NCI-H187 treated with DMSO at 0.1 percent for 48 hours (cell line): ENCODE data around the gene MMD.
"Not testable (repeated sequence)": the region's sequence is repeated elsewhere in the genome, so short reads cannot be mapped to it uniquely, and the experiment has no call there.

ENCODE experiments used
- DNase-seq: peaks from one replicate; lab custom pipeline; 2025; lab: John Stamatoyannopoulos, UW

Gene MMD

DNA sequence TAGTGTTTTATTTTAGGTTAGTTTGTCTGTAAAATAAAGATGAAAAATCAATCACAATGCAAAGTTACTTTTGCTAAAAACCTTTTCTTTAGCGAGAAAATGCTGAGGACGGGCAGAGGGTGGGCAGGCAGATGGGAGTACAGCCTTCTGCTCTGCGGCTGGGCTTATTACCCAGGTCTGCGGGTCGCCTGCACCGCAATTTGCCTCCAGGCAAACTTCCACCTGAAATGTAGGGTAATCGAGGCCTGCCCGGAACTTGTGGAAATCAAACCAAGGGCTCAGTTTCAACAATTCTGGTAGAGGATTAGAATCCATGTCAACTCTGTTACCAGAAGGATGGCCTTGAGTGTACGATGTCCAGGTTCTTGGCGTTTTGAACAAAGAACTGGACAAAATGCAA lies 22.3 kb upstream of the MMD start:
- DNase-seq, result no peak

DNA sequence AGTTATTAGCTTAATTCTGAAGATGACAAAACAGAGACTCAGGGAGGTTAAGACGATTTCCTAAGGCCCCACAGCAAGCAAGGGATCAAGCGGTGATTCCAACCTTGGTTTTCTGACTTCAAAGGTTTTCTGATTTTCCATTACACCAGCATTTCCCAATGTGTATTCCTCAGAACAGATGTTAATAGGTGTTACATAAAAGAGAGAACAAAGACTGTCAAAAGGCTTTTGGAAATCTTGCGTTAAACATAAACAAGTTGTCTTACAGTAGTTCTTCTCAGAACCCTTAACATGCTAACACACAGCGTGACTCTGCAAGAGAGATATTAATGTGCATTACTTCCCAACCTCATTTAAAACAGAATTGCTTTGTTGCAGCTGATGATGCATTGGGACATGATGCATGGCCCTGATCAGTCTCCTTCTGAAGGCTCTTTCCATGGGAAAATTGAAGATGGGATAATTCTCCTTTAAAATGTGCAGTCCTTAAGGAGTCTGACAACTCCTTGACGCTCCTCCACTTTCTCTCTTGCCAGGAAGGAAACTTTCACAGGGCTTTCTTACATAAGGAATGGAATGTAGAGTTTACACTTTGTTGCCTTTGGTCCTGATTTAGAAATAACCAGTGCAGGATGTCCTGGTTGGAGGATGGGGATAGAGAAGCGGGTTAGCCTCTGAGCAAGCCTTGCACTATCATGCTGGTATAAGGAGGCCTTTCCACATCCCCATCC lies 21.5 kb upstream of the MMD start:
- no peak for DNase-seq

DNA sequence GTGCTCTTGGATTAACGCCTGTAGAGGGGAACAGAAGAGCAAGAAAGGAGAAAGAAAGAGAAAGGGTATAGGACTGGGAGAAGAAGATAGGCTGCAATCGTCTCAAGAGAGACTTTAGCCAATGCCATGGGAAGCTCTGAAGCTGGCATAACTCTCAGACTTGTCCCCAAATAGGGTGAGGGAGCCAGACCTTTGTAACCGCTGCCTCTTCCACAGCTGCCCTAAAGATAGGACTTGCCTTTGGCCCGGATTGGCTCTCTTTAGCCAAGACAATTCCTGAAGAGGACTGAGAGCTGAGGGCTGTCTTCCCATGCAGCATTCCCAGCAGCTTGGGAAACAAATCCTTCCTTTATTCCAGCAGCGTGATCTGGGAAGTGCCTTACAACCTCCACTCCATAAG lies 20.8 kb upstream of the MMD start:
- DNase-seq, result no peak

DNA sequence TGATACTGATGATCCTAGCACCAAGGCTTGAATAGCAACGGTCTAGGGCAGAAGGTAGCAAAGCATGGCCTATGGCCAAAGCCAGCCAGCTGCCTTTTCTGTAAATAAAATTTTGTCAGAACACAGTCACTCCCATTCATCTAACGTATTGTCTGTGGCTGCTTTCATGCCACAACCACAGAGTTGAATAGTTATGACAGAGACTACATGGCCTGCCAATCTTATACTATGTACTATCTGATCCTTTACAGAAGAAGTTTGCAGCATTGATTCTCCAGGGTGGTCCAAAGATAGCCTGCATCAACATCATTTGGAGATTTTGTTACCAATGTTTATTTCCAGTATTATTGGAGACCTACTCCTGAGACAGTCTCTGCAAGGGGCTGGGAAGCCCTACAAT lies 19.9 kb upstream of the MMD start:
- DNase-seq, result no peak

DNA sequence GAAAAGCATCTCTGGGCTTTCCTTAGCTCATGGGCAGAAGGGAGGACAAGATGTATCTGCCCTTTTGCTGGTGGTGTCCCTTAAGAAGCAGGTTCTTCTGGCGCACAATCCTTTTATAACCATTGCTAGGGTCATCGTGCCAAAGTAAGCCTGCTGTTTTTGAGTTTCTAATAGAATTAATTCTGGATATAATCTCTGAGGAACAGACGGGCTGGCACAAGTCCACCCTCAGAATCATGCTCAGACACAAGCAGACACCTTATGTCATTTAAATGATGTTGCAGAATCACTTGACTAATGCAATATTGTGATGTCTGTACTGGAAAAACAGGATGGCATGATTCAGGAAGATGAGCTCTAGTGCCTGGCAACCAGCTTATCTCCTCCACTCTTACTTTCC lies 18.8 kb upstream of the MMD start:
- DNase-seq, result no peak

DNA sequence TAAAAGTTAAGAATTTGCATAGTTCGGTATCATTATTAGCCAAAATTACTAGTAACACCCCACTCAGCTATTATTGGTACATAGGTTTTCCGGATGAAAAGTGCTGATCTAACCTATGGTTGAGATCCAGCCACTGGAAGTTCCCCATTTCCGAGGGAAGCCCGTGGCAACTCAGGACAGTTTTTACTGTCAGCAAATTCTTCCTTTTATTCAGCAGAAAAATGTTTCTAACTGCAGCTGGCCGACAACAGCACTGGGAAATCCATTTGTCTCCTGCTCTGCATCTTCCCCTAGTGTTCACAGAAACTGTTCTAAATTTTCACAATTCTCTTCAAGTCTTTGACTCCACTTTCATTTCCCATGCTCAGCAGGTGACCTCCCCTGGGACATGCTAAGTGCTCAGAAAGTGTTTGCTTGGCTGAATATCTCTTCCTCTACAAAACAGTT lies 15.5 kb upstream of the MMD start:
- no peak for DNase-seq

DNA sequence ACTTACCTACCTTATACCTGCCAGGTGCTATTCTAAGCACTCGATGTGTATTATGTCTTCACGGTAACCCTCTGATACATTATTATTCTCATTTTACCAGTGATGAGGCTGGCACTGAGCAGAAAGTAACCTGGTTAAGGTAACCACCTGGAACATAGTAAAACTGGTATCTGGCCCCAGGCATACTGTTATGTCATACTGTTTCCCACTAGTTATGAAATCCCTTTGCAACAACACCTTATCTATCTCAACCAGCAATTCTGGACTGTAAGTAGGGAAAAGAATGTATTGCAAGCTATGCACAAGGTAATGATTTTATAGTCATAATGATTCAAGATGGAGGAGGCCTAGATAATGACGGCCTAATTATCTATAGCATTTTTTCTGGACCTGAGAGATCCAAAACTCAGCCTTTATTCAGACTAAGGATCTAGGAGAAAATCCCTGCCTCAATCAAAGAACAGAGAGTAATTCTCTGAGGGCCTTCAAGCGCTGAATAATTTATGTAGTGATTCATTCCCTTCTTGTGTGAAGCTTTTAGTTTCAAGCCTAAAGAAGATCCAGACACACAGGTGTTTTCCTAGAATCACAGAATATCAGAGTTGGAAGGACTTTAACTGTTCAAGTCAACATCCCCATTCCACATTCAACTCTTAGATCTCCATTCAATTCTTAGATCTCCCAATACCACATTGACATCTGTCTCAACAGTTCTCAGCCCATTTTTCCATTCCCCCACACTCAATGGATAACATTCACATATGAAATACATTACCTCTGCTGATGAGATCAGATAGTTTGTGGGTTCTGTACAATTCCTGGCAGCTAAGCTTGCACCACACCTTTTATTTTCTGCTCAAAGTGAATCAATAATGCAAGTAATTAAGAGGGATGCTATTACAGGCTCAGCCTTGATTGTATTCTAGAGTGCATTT lies 14.9 kb upstream of the MMD start:
- no peak for DNase-seq

DNA sequence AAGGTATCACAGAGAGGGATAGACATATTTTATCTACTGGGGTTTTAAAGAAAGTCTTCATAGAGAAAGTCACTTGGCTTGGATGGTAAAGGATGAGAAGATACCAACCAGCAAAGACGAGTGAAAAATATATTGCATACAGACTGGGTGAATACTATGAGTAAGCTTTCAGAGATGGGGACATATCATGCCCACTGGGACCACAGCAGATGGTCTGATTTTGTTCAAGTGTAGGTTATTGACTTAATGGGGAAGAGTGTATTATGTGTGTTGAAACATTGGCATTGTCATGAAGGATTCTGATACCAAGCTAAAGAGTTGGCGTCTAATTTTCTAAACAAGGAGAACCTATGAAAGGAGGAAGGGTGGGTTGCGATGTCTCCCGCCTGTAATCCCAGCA lies 13.8 kb upstream of the MMD start:
- DNase-seq, result no peak

DNA sequence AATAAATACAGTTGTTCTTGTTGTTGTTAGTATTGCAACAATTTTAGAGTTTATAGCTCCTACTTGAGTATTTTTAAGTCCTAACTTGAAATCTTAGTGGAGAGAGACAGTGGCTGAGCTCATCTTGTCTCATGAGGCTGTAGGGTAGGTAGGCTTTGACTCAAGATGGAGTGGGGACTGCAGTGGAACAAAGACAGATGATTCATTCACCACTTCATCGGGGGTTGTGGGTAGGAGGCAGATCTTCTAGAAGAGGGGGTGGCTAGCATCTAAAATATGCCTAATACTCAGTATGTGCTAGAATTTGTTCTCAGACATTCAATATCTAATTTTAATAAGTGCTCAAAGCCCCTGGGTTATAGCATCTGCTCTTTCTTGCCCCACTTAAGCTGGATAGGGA lies 13.1 kb upstream of the MMD start:
- no peak for DNase-seq

DNA sequence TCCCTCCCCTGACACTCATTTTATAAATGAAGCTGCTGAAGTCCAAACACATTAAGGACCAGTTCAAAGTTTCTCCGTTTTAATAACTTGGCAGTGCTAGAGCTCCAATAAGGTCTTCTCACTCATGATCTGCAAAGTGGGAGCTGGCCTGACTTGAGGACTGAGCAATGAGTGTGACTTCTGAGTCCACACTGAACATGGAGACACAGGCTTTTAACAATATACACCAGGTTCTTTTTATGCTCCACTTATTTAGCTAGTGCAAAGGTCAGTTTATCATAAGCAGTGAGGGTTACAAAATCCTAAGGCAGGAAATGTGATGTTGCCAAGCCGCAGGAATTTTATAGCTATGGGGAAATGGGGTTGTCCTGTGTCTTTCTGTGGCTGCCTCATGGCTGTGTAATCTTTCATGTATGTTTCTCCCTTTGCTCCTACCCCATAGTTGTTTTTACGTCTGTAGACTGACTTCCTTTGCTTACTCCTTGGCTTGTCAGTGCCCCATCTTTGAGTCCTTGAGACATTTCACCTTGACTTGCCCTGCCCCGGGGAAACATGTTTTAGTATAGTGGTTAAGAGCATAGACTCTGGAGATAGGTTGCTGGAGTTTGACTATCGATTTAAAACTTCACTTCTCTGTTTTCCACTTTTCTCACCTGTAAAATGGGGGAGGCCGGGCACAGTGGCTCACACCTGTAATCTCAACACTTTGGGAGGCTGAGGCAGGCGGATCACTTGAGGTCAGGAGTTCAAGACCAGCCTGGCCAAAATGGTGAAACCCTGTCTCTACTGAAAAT lies 12.2 kb upstream of the MMD start:
- DNase-seq, result no peak

DNA sequence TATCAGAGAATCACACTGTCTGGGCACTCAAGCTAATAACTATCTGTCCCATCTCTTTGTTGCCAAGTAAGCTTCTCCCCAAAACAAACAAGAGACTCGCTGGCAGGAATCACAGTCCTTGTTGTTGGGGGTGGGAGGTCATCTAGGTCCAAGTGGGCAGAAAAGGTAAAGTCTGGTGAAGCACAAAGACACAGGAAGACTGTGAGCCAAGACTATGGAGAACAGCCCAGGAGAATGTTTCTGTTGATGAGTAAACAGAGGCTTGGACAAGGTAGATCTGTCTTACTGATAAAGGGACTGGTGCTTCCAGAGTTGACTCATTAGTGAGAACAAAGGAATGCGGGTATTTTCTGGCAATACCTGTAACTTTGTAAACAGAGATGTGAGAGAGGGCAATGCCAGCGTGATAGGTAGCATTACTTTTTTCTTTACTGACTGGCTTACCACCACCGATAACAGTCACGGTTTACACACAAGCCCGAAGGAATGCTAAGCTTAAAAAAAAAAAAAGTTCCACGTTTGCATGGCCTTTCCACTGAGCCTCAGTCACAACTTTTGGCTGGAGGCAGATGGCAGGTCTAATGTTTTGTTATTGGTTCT lies 11.5 kb upstream of the MMD start:
- no peak for DNase-seq

DNA sequence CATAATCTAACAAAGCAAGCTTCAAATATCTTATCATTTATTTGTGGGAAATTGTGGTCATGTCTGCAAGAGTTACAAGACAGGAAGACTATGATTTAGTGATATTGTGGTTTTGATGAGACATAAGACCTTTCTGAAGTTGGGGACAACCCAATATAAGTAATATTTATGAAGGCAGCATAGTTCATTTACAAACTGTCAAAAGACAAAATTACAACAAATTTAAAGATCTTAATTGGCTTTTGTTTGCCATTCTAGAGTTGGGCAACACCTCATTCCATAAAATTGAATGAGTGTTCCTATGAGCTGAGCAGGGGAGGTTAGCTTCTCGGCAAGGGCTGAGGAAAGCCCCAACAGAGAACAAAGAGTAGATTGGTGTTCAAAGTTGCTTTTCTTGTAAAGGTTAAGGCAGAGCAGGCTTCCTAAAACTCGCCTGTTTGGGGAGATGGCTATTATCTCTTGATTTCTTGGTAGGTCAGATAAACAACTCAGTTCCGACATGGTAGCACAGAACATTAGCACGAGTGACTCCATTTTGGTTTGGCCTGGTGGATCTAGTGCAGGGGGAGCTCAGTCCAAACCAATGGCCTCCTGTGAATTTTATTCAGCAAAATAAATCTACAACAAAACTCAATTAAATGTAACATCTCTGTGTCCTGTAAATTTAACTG lies 10.9 kb upstream of the MMD start:
- no peak for DNase-seq

DNA sequence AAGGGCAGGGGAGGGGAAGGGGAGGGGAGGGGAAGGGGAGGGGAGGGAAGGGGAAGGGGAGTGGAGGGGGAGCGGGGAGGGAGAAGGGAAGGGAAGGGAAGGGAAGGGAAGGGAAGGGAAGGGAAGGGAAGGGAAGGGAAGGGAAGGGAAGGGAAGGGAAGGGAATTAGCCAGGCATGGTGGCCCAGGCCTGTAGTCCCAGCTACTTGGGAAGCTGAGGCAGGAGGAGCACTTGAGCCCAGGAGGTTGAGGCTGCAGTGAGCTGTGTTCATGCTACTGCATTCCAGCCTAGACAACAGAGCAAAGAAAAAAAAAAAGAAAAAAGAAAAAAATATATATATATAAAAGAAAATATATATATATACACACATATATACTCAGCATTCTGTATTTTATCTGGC lies 10.3 kb upstream of the MMD start:
- not testable (repeated sequence) for DNase-seq

DNA sequence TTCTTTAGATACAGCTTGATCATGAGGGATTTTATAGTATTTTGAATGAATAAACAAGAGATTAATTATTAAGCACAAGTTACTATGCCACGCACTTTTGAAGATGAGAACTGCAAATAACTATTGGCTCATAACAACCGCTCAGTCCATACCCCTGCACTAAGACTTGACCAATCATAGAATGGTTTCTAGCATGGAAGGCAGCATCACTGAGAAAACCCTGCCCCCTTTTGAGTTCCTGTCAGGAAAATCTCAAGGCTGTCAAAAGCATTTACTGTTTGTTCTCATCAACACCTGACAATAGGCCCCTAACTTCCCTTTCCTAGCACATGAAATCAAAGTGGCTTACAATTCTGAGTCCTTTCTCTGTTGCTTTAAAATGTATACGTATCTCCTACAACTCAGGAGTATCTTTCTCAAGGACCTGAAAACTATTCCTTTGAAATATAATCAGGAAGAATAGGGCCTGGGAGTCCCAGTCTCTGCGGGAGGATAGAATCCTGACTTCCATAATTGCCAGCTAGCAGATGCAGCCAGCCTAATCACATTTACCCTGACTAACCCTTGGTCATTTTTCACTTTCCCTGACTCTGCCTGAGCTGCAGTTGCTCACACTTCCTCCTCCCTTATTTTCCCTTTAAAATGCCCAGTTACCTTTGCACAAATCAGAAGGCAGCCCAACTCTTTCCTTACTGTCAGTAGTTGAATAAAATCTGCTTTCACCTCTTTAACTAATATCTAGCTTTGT lies 9.1 kb upstream of the MMD start:
- DNase-seq, result no peak

DNA sequence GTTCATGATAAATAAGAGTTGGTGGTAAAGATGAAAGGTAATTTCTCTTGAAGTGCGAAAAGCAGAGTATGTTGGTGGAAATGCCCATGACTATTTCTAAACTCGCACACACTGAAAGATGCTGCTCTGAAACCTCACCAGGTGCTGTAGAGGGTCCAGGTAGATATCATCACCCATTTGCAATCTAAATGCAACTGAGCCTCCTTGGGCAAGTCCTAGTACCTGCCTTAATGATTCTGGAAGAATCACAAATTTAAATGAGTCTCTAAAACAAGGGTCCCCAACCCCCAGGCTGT lies 5.9 kb upstream of the MMD start:
- no peak for DNase-seq

DNA sequence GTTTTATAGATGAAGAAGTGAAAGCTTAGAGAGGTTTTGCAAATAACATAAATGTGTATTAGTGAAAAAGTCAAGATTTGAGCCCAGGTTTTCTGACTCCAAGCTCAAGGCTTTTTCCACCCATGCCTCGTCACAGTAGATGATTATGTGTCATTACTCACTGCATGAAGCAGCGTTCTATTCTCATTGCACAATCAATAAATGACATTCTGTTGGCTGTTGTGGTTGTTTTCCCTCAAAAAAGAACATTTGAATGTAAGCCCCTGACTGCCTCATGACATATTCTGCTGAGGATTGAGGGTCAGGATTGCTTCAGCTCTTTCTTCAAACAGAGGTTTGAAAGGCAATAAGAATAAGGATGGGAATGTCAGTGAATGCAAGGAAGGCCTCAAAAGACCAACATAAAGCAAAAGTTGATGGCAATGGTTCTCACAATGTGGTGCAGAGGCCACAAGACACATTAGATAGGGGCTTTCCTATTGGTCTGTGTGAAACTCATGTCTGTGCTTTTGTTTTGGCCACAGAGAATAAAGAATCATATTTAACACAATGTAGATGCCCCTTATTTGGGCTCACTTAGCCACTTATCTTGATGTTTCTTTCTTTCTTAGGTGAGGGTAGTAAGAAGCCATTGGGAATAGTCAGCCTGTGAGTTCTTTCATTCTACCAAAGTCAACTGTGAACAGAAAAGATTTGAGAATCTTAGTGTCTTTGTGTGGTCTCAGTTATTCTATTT lies 5.4 kb upstream of the MMD start:
- no peak for DNase-seq

DNA sequence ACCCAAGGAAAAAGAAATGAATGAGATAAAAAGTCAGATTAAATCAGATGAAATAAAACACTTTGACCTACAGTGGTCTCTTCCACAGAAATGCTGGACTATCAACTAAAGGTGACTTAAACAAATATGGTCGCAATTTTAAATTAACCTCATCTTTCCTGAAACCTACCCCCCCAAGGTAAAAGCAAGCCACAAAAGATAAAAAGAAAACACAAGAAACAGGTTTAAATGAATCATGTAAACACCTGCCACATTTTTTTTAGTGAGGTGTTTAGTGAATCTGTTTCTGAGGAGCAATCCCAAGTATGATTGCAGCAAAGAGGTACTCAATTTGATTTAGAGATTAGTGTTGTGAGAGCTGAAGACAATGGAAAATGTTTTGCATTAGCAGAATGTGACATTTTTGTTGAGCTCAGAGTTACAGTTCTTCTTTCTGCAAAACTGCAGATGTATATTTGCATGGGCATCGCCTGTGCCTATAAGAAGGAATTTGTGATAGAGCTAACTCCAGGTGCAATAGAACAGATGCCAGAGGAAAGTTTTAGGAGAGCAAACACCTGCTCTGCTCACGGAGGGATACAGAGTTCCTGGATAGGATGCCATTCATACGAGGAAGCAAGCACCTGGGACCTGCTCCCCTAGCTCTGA lies 3.4 kb upstream of the MMD start:
- DNase-seq, result no peak

DNA sequence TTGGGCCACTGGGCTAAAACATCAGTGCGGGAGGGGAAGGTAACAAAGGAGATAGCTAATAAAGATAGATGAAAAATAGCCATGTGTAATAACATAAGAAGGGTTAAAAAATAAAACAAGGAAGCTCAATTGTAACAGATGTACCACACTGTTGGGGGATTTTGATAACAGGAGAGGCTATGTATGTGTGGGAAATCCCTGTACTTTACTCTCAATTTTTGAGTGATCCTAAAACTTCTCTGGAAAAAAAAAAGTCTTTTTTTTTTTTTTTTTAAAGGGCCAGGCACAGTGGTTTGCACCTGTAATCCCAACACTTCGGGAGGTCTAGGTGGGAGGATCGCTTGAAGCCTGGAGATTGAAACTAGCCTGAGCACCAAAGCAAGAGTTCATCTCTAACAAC lies 1.9 kb upstream of the MMD start:
- DNase-seq, result no peak

DNA sequence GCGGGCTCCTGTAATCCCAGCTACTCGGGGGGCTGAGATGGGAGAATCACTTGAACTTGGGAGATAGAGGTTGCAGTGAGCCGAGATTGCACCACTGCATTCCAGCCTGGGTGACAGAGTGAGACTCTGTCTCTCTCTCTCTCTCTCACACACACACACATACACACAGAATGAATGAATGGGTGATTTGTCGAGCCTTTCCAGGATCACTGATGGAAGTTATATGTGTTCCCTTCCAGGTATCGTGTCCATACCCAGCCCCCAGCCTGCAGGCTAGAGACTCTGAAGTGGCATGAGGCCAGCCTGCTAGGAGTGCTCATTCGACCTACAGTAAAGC lies 1.2 kb upstream of the MMD start:
- not testable (repeated sequence) for DNase-seq

DNA sequence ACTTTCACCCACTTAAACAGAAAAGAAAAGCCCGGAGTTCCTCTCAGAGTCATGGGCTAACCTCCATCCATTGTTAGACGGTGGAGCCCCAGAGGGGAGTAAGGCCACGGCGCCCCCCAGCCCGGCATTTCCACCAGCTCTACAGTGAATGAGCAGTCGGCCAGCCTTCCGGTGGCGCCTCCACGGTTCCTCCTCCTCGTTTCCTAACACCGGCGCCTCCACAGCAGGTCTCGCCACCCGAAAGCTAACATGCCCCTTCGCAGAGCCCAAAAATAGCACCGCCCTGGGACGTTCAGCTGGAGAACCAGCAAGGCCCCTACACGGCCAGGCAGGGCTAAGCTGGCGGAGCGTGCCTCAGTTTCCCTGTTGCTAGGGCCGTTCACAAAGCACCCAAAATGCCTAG lies 858 bp downstream of the MMD start:
- DNase-seq, result no peak
